Measurements from ENCODE around the gene SH3PXD2A.

DNA sequence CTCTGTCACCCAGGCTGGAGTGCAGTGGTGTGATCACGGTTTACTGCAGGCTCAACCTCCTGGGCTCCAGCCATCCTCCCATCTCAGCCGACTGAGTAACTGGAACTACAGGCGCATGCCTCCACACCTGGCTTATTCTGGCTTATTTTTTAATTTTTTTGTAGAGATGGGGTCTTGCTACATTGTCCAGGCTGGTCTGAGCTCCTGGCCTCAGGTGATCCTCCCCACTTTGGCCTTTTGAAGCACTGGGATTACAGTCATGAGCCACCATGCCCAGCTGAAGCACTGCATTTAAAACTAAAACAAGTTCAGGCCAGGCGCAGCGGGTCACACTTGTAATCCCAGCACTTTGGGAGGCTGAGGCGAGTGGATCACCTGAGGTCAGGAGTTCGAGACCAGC is 8.0 kb downstream of the SH3PXD2A start:
- TF ChIP-seq, protein P1, sequence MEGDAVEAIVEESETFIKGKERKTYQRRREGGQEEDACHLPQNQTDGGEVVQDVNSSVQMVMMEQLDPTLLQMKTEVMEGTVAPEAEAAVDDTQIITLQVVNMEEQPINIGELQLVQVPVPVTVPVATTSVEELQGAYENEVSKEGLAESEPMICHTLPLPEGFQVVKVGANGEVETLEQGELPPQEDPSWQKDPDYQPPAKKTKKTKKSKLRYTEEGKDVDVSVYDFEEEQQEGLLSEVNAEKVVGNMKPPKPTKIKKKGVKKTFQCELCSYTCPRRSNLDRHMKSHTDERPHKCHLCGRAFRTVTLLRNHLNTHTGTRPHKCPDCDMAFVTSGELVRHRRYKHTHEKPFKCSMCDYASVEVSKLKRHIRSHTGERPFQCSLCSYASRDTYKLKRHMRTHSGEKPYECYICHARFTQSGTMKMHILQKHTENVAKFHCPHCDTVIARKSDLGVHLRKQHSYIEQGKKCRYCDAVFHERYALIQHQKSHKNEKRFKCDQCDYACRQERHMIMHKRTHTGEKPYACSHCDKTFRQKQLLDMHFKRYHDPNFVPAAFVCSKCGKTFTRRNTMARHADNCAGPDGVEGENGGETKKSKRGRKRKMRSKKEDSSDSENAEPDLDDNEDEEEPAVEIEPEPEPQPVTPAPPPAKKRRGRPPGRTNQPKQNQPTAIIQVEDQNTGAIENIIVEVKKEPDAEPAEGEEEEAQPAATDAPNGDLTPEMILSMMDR (IDR thresholded peaks at IDR 0.05) = no peak
- no peak for TF ChIP-seq POLR2A (IDR thresholded peaks at IDR 0.05)
